Keratinocyte (primary cell): ENCODE results near the gene LRIG1.

Experiments used
- EZH2 ChIP-seq: IDR thresholded peaks from one replicate; pipeline ENCODE4 v1.6.1; 2012; ENCODE audit warnings: inconsistent platforms, mild to moderate bottlenecking, low read length, moderate library complexity
- TF ChIP-seq, protein P1 (sequence below), 3 experiments: IDR thresholded peaks in 1 of 3; conservative IDR thresholded peaks in 1 of 3; optimal IDR thresholded peaks in 1 of 3; 2 replicates in 2 of 3; 3 replicates in 1 of 3; pipeline versions ENCODE3 to v1.5.1; 2011; ENCODE audit warnings: low read length in 3 of 3, mild to moderate bottlenecking in 3 of 3, moderate library complexity in 2 of 3, control low read depth in 1 of 3, inconsistent platforms in 1 of 3; ENCODE audit not compliant: insufficient read depth in 2 of 3; ENCODE audit errors: extremely low read depth in 1 of 3

DNA sequence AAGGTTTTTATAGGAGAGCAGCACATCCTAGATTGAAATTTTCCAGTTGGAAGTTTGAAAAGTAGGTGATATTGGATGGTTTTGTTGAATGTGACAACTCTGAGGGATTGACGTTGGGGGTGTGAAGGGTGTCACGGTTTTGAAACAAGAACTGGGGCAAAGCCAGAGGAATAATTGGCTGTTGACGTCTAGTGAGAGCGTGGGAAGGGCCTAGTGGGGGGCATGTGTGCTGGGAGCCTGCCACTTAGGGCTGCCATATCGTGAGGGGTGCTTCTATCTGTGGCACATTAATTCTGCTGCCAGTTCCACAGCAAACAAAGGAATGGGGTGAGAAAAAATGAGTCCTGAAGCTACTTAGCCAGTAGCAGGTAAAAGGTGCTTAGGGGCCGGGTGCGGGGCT is 129.4 kb downstream of the LRIG1 start:
- TF ChIP-seq, protein P1, sequence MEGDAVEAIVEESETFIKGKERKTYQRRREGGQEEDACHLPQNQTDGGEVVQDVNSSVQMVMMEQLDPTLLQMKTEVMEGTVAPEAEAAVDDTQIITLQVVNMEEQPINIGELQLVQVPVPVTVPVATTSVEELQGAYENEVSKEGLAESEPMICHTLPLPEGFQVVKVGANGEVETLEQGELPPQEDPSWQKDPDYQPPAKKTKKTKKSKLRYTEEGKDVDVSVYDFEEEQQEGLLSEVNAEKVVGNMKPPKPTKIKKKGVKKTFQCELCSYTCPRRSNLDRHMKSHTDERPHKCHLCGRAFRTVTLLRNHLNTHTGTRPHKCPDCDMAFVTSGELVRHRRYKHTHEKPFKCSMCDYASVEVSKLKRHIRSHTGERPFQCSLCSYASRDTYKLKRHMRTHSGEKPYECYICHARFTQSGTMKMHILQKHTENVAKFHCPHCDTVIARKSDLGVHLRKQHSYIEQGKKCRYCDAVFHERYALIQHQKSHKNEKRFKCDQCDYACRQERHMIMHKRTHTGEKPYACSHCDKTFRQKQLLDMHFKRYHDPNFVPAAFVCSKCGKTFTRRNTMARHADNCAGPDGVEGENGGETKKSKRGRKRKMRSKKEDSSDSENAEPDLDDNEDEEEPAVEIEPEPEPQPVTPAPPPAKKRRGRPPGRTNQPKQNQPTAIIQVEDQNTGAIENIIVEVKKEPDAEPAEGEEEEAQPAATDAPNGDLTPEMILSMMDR (optimal IDR thresholded peaks at IDR 0.05 in 1 of 3, IDR thresholded peaks at IDR 0.05 in 1 of 3, conservative IDR thresholded peaks at IDR 0.05 in 1 of 3; ENCODE audit: extremely low read depth in 1 of 3, insufficient read depth in 2 of 3, low read length in 3 of 3): no peak
- TF ChIP-seq EZH2: no peak
